HG03196 (cell line): ENCODE measurements around the gene RHEX.
"Not testable (repeated sequence)": the region's sequence is repeated elsewhere in the genome, so short reads cannot be mapped to it uniquely, and the experiment has no call there.

Experiments
- ATAC-seq: cut with Tn5 transposase; IDR thresholded peaks from one replicate; pipeline ENCODE4 v1.9.1; 2021; ENCODE audit not compliant: unreplicated experiment

RHEX gene

GRCh38 chr1:206058289-206058926 is 5.4 kb downstream of the RHEX start:
- ATAC-seq: not testable (repeated sequence)

DNA sequence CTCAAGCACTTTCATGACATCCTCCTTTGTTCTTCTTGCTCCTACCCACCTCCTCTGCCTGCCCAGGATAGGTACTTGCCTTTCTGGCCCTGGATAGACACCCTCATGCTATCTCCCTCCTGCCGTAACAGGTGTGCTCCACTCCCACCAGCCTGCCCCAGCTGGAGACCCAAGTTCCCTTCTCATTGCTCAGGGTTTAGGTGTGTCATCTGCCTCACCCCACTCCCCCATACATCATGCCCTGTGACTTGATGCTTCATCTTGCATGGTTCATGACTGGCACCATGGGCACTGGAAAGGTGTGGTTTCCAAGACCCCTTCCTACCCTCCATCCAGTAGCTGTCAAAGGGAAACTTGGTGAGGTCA is 5.9 kb downstream of the RHEX start:
- no peak for ATAC-seq

- no peak for ATAC-seq
Measured at GRCh38 chr1:206059355-206059915, 6.5 kb downstream of the RHEX start.

GRCh38 chr1:206060844-206061243 is 7.9 kb downstream of the RHEX start:
- ATAC-seq: no peak

DNA sequence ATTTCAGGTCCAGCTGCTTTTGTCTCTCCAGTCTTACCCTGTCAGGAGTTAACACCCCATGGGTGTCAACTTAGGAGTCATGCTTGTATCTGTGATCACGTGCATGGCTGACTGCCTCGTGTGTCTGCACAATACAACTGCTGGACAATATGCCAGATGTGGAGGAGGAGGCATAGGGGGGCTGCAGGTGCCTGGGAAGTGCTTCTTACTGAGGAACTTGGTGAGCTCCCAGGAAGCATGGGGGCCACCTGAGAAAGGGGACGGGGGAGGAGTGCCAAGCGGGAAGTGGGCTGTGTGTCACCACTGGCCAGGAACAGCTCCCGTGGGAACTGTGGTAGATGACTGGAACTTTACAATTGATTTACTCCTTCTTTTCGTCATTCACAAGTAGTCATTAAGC is 9.5 kb downstream of the RHEX start:
- ATAC-seq: no peak

DNA sequence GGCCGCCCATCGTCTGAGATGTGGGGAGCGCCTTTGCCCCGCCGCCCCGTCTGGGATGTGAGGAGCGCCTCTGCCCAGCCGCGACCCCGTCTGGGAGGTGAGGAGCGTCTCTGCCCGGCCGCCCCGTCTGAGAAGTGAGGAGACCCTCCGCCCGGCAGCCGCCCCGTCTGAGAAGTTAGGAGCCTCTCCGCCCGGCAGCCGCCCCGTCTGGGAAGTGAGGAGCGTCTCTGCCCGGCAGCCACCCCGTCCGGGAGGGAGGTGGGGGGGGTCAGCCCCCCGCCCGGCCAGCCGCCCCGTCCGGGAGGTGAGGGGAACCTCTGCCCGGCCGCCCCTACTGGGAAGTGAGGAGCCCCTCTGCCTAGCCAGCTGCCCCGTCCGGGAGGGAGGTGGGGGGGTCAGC is 11.0 kb downstream of the RHEX start:
- ATAC-seq: not testable (repeated sequence)

GRCh38 chr1:206064501-206064900 is 11.5 kb downstream of the RHEX start:
- ATAC-seq: not testable (repeated sequence)

GRCh38 chr1:206065547-206066145 is 12.7 kb downstream of the RHEX start:
- ATAC-seq: no peak

DNA sequence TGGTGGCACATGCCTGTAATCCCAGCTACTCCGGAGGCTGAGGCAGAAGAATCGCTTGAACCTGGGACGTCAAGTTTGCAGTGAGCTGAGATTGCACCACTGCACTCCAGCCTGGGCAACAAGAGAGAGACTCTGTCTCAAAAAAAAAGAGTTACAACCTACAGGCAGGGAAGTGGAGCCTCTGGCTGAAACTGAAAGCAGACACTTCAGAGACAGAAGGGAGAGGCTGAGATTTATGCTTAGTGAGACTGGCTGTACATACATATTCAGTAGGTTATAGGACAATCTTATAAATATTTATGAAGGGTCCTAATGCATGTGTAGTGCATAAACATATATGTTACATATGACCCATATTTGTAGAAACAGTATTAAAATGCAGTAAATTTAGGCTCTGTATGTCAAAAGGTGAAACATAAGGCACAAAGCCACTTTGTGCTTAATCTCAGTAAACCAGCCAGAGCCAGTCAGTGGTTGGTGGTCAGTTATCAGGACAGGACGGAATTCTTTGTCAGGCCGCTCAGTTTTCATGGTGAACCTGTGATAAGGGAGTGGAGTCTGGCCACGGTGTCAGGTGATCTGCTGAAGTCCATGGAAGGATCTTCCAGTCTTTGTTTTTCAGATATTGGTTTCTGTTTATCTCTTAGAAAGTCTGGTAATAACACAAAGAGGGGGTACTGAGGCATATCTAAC is 13.7 kb downstream of the RHEX start:
- ATAC-seq: peak; percentile 83

GRCh38 chr1:206067486-206068227 is 14.7 kb downstream of the RHEX start:
- no peak for ATAC-seq

DNA sequence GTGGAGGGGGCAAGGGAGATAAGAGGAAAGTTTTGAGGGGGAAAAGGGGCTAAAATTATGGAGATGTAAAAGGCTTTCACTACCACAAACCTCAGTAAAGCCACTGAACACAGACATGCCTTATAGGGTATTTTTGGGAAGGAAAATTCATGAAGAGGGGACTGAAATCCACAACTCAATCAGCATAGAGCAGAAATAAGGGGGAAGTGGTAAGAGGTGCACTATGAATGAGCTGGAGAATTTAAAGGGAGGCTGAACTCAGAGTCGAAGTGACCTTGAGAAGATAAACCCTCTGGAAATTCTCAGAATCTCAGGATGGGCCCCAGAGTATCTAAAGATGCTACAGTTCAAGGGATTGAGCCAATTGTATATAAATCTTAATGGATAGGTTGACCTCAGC is 15.3 kb downstream of the RHEX start:
- ATAC-seq: no peak

DNA sequence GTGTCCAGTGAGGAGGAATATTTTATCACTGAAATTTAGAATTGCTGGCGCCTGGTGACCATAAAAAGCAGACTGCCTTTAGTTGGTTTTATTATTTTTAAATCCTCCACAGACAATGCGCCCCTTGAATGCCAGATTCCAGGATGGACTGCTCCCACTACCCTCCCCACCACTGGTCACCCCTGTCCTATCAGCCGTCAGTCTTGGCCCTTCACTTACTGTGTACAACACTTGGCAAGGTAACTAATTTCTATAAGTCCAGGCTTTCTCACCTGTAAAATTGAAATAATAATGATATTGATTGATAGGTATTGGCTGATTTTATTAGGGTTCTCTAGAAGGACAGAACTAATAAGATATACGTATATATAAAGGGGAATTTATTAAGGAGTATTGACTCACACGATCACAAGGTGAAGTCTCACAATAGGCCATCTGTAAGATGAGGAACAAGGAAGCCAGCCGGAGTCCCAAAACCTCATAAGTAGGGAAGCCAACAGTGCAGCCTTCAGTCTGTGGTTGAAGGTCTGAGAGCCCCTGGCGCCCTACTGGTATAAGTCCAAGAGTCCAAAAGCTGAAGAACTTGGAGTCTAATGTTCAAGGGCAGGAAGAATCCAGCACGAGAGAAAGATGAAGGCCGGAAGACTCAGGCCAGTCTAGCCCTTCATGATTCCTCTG is 17.8 kb downstream of the RHEX start:
- ATAC-seq: no peak

GRCh38 chr1:206074839-206075238 is 21.9 kb downstream of the RHEX start:
- ATAC-seq: no peak

- no peak for ATAC-seq
Measured at GRCh38 chr1:206075786-206076755, 23.1 kb downstream of the RHEX start.

DNA sequence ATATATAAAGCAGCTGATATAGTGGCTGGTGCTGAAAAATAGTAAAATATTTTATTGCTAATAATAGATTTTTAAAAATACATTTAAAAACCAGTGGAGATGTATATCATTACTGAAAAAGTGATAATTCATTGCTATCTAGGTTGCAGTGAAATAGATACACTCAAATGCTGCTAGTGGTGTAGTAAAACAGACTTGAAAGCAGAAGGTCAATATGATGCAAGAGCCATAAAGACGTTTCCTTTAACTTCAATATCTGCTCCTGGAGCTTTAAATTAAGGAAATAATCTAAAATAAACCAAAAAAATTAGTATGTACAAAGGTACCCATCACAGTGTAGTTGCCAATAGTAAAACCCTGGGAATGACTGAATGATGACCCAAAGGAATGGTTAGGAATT is 26.2 kb downstream of the RHEX start:
- ATAC-seq: no peak

GRCh38 chr1:206080026-206080820 is 27.2 kb downstream of the RHEX start:
- ATAC-seq: no peak

- ATAC-seq: no peak
Measured at GRCh38 chr1:206081856-206082255, 28.9 kb downstream of the RHEX start.

- no peak for ATAC-seq
Measured at GRCh38 chr1:206082831-206083695, 30.1 kb downstream of the RHEX start.
